Measurements from ENCODE around the gene AQP12B. TPM values are rescaled to one million over a fixed set of nuclear protein-coding genes. Genes with fewer than 3 reads are reported as not detected.
"Not testable (repeated sequence)": the region's sequence is repeated elsewhere in the genome, so short reads cannot be mapped to it uniquely, and the experiment has no call there.

AQP12B gene
- total and polyA plus RNA-seq, 9 of the 15 experiments (the other 6 are each of a cell fraction or from before 2014, with no cell fraction given), result not detected

GRCh38 chr2:240674461-240675184 is 8.1 kb downstream of the AQP12B start:
- H4K20me1 ChIP-seq (replicated peaks; ENCODE audit: control insufficient read depth, insufficient read depth, low read length); H3K4me3 ChIP-seq; intact Hi-C loops (cut with micrococcal nuclease); CTCF ChIA-PET (ENCODE audit: low intra/inter-chr PET ratio); in situ Hi-C loops (cut with MboI); H3K79me2 ChIP-seq (ENCODE audit: control insufficient read depth, insufficient read depth, low read length); FAIRE-seq; H3K9me3 ChIP-seq (replicated peaks; ENCODE audit: control insufficient read depth, insufficient read depth, low read depth, low read length); H2AFZ ChIP-seq (ENCODE audit: low read depth, low read length); H3K4me2 ChIP-seq (ENCODE audit: insufficient read depth, low read length); H3K27ac ChIP-seq (ENCODE audit: extremely low read depth, low read depth, low read length); H3K4me1 ChIP-seq (replicated peaks in 1 of 2; ENCODE audit: control insufficient read depth in 2 of 2, insufficient read depth in 2 of 2, low read length in 2 of 2); H3K36me3 ChIP-seq (ENCODE audit: control insufficient read depth, insufficient read depth, low read length); H3K9me1 ChIP-seq (ENCODE audit: control insufficient read depth, insufficient read depth, low read length); DNase-seq (ENCODE audit: extremely low read depth in 1 of 4, low spot score in 3 of 4); ATAC-seq; H3K9ac ChIP-seq (ENCODE audit: insufficient read depth in 1 of 2, low read depth in 2 of 2, low read length in 2 of 2); BruUV-seq (replicated peaks): not testable (repeated sequence)
- WGBS (ENCODE audit: insufficient coverage, low coverage, missing lambda C conversion rate), result 20% methylated on average over 1 of the region's 16 CpGs
- H3K27me3 ChIP-seq (ENCODE audit: control insufficient read depth in 2 of 2, insufficient read depth in 2 of 2, low read length in 2 of 2), result peaks cover 0 to 14% of the 10 kb centered on the region in 2 experiments; a peak in 4 of 5 replicates
- POLR2A ChIA-PET, result interaction anchor here (0.6 kb wide), 1 partner anchor 57 kb away, joined by 3 read pairs; no protein-coding TSS in a partner anchor

GRCh38 chr2:240672701-240673190 is 9.9 kb downstream of the AQP12B start:
- no peak overlapping the region for H3K4me3 ChIP-seq
- TF ChIP-seq ZNF717 (CRISPR knock-in tag; IDR thresholded peaks at IDR 0.05) (no peak), SIN3B (IDR thresholded peaks at IDR 0.05; ENCODE audit: low read depth) (no peak)
- TF ChIP-seq, protein P1, sequence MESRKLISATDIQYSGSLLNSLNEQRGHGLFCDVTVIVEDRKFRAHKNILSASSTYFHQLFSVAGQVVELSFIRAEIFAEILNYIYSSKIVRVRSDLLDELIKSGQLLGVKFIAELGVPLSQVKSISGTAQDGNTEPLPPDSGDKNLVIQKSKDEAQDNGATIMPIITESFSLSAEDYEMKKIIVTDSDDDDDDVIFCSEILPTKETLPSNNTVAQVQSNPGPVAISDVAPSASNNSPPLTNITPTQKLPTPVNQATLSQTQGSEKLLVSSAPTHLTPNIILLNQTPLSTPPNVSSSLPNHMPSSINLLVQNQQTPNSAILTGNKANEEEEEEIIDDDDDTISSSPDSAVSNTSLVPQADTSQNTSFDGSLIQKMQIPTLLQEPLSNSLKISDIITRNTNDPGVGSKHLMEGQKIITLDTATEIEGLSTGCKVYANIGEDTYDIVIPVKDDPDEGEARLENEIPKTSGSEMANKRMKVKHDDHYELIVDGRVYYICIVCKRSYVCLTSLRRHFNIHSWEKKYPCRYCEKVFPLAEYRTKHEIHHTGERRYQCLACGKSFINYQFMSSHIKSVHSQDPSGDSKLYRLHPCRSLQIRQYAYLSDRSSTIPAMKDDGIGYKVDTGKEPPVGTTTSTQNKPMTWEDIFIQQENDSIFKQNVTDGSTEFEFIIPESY (CRISPR knock-in tag; IDR thresholded peaks at IDR 0.05), result 0 out of 2 replicates have a peak, but pooled peaks have one; percentile 29
- FAIRE-seq (no peak), DNase-seq (ENCODE audit: extremely low read depth in 1 of 4, low spot score in 3 of 4) (no peak), ATAC-seq (no peak)
- H3K4me2 ChIP-seq (ENCODE audit: insufficient read depth, low read length), result no peak overlapping the region
- in situ Hi-C loops (cut with MboI), result no loop called here
- no peaks in the 10 kb centered on the region for H3K9me3 ChIP-seq (replicated peaks; ENCODE audit: control insufficient read depth, insufficient read depth, low read depth, low read length)
- ChIA-PET CTCF (ENCODE audit: low intra/inter-chr PET ratio) (no interaction called here), POLR2A (interaction anchor here (0.6 kb wide), 1 partner anchor 69 kb away, joined by 4 read pairs; no protein-coding TSS in a partner anchor)
- no peak overlapping the region for H3K9ac ChIP-seq (ENCODE audit: insufficient read depth in 1 of 2, low read depth in 2 of 2, low read length in 2 of 2)
- BruUV-seq (replicated peaks), result no TSS peak
- no peaks in the 10 kb centered on the region for H4K20me1 ChIP-seq (replicated peaks; ENCODE audit: control insufficient read depth, insufficient read depth, low read length)
- no peak overlapping the region for H3K27ac ChIP-seq (ENCODE audit: extremely low read depth, low read depth, low read length)
- H3K9me1 ChIP-seq (ENCODE audit: control insufficient read depth, insufficient read depth, low read length), result no peaks in the 10 kb centered on the region
- no peaks in the 10 kb centered on the region for H3K36me3 ChIP-seq (ENCODE audit: control insufficient read depth, insufficient read depth, low read length)
- H2AFZ ChIP-seq (ENCODE audit: low read depth, low read length), result no peak overlapping the region
- H3K27me3 ChIP-seq (ENCODE audit: control insufficient read depth in 2 of 2, insufficient read depth in 2 of 2, low read length in 2 of 2), result peaks cover 0 to 14% of the 10 kb centered on the region in 2 experiments; a peak in 4 of 5 replicates
- no peaks in the 10 kb centered on the region; a peak in 1 of 5 replicates for H3K4me1 ChIP-seq (replicated peaks in 1 of 2; ENCODE audit: control insufficient read depth in 2 of 2, insufficient read depth in 2 of 2, low read length in 2 of 2)
- 50% methylated on average over 6 of the region's 55 CpGs for WGBS (ENCODE audit: insufficient coverage, low coverage, missing lambda C conversion rate)
- H3K79me2 ChIP-seq (ENCODE audit: control insufficient read depth, insufficient read depth, low read length), result no peaks in the 10 kb centered on the region
- intact Hi-C loops (cut with micrococcal nuclease), result no loop called here
